Stimulated activated memory B cell treated with anti-CD40 and anti-IgM and Interleukin-4, amounts not matched to agents 10 μg/mL and 1 μg/mL and 100 μg/mL, for 72 hours (primary cell): ENCODE measurements around the gene CTSF.
"Not testable (repeated sequence)": the region's sequence is repeated elsewhere in the genome, so short reads cannot be mapped to it uniquely, and the experiment has no call there.

ENCODE experiments used
- ATAC-seq: fragments of 150-1000 bp; cut with Tn5 transposase; 2 replicates; pipeline ENCODE4 v1.10.0; 2021
- H3K27ac Mint-ChIP-seq: one replicate; pipeline ENCODE4 v1.8.0; 2022; ENCODE audit warnings: mild to moderate bottlenecking, mixed read lengths
- H3K27me3 Mint-ChIP-seq: one replicate; pipeline ENCODE4 v1.8.0; 2022; ENCODE audit warnings: mixed read lengths
- H3K36me3 Mint-ChIP-seq: one replicate; pipeline ENCODE4 v1.8.0; 2022; ENCODE audit warnings: mixed read lengths
- H3K4me1 Mint-ChIP-seq: one replicate; pipeline ENCODE4 v1.8.0; 2022; ENCODE audit warnings: mixed read lengths
- H3K4me3 Mint-ChIP-seq: one replicate; pipeline ENCODE4 v1.8.0; 2022; ENCODE audit warnings: mild to moderate bottlenecking, moderate library complexity, mixed read lengths
- H3K9me3 Mint-ChIP-seq: one replicate; pipeline ENCODE4 v1.8.0; 2022; ENCODE audit warnings: mixed read lengths

Gene CTSF

GRCh38 chr11:66595245-66595904, 27.0 kb upstream of the CTSF start:
- Mint-ChIP-seq H3K9me3 (no peaks in the 10 kb centered on the region), H3K4me1 (peaks cover 44% of the 10 kb centered on the region), H3K27me3 (no peaks in the 10 kb centered on the region), H3K4me3 (peak overlapping the region; percentile 59), H3K27ac (peak overlapping the region; percentile 71), H3K36me3 (peaks cover 2% of the 10 kb centered on the region)
- no peak for ATAC-seq

- Mint-ChIP-seq H3K27ac (peak overlapping the region; percentile 97), H3K4me1 (peaks cover 40% of the 10 kb centered on the region), H3K36me3 (no peaks in the 10 kb centered on the region), H3K27me3 (no peaks in the 10 kb centered on the region), H3K9me3 (no peaks in the 10 kb centered on the region), H3K4me3 (peak overlapping the region; percentile 100)
- no peak for ATAC-seq
These were observed 25.2 kb upstream of the CTSF start for GRCh38 chr11:66593650-66594049.

GRCh38 chr11:66593303-66593635, 24.9 kb upstream of the CTSF start:
- peak overlapping the region; percentile 97 for H3K27ac Mint-ChIP-seq
- no peaks in the 10 kb centered on the region for H3K36me3 Mint-ChIP-seq
- H3K9me3 Mint-ChIP-seq = no peaks in the 10 kb centered on the region
- no peaks in the 10 kb centered on the region for H3K27me3 Mint-ChIP-seq
- peak overlapping the region; percentile 100 for H3K4me3 Mint-ChIP-seq
- ATAC-seq = peak; percentile 1
- H3K4me1 Mint-ChIP-seq = peaks cover 40% of the 10 kb centered on the region

GRCh38 chr11:66592457-66593302, 24.3 kb upstream of the CTSF start, which contains the start of the genes CCDC87 and CCS:
TSS of gene CCDC87 (minus strand) at chr11:66593063. CDS start at chr11:66593015, 48 bp downstream.
TSS of gene CCS (plus strand) at chr11:66593185. CDS start at chr11:66593262, 77 bp downstream.
- no peaks in the 10 kb centered on the region for H3K27me3 Mint-ChIP-seq
- peak within 1 kb of the TSS; percentile 97 for H3K27ac Mint-ChIP-seq
- H3K4me1 Mint-ChIP-seq = peaks cover 40% of the 10 kb centered on the region
- no peaks in the 10 kb centered on the region for H3K9me3 Mint-ChIP-seq
- H3K4me3 Mint-ChIP-seq = peak within 1 kb of the TSS; percentile 100
- ATAC-seq = peak; percentile 98
- no peaks in the 10 kb centered on the region for H3K36me3 Mint-ChIP-seq

GRCh38 chr11:66591175-66591574, 22.8 kb upstream of the CTSF start:
- Mint-ChIP-seq H3K4me3 (no peak overlapping the region), H3K27ac (peak overlapping the region; percentile 97), H3K4me1 (peaks cover 40% of the 10 kb centered on the region), H3K36me3 (no peaks in the 10 kb centered on the region), H3K9me3 (no peaks in the 10 kb centered on the region), H3K27me3 (no peaks in the 10 kb centered on the region)
- ATAC-seq = no peak

GRCh38 chr11:66589996-66590675, 21.7 kb upstream of the CTSF start:
- no peak overlapping the region for H3K4me3 Mint-ChIP-seq
- no peak for ATAC-seq
- peaks cover 30% of the 10 kb centered on the region for H3K4me1 Mint-ChIP-seq
- H3K27me3 Mint-ChIP-seq = no peaks in the 10 kb centered on the region
- no peaks in the 10 kb centered on the region for H3K9me3 Mint-ChIP-seq
- H3K27ac Mint-ChIP-seq = no peak overlapping the region
- H3K36me3 Mint-ChIP-seq = no peaks in the 10 kb centered on the region

- not testable (repeated sequence) for H3K27me3 Mint-ChIP-seq, ATAC-seq, H3K4me3 Mint-ChIP-seq, H3K36me3 Mint-ChIP-seq, H3K9me3 Mint-ChIP-seq, H3K27ac Mint-ChIP-seq
- peaks cover 22% of the 10 kb centered on the region for H3K4me1 Mint-ChIP-seq
These were observed 20.9 kb upstream of the CTSF start for GRCh38 chr11:66589315-66589714.

GRCh38 chr11:66586136-66586535, 17.7 kb upstream of the CTSF start:
- Mint-ChIP-seq H3K4me1 (no peaks in the 10 kb centered on the region), H3K4me3 (no peak overlapping the region), H3K27ac (no peak overlapping the region), H3K9me3 (peaks cover 7% of the 10 kb centered on the region), H3K27me3 (no peaks in the 10 kb centered on the region), H3K36me3 (no peaks in the 10 kb centered on the region)
- ATAC-seq = no peak

GRCh38 chr11:66585447-66585846, 17.0 kb upstream of the CTSF start:
- H3K4me1 Mint-ChIP-seq, H3K27me3 Mint-ChIP-seq, H3K27ac Mint-ChIP-seq, H3K9me3 Mint-ChIP-seq, ATAC-seq, H3K4me3 Mint-ChIP-seq, H3K36me3 Mint-ChIP-seq: not testable (repeated sequence)

- not testable (repeated sequence) for H3K36me3 Mint-ChIP-seq, H3K9me3 Mint-ChIP-seq, H3K27ac Mint-ChIP-seq, H3K4me1 Mint-ChIP-seq, H3K27me3 Mint-ChIP-seq, H3K4me3 Mint-ChIP-seq, ATAC-seq
These were observed 14.2 kb upstream of the CTSF start for GRCh38 chr11:66582565-66583147.

GRCh38 chr11:66581261-66581660, 12.9 kb upstream of the CTSF start:
- Mint-ChIP-seq H3K27me3 (no peaks in the 10 kb centered on the region), H3K4me1 (peaks cover 7% of the 10 kb centered on the region), H3K36me3 (no peaks in the 10 kb centered on the region), H3K27ac (no peak overlapping the region), H3K9me3 (peaks cover 7% of the 10 kb centered on the region), H3K4me3 (no peak overlapping the region)
- ATAC-seq = no peak

GRCh38 chr11:66580803-66581202, 12.4 kb upstream of the CTSF start:
- Mint-ChIP-seq H3K36me3 (no peaks in the 10 kb centered on the region), H3K27ac (no peak overlapping the region), H3K27me3 (no peaks in the 10 kb centered on the region), H3K4me1 (peaks cover 7% of the 10 kb centered on the region), H3K9me3 (peaks cover 7% of the 10 kb centered on the region), H3K4me3 (no peak overlapping the region)
- ATAC-seq = no peak

- peak; percentile 74 for ATAC-seq
- H3K27ac Mint-ChIP-seq = no peak overlapping the region
- no peaks in the 10 kb centered on the region for H3K36me3 Mint-ChIP-seq
- no peak overlapping the region for H3K4me3 Mint-ChIP-seq
- H3K27me3 Mint-ChIP-seq = peaks cover 17% of the 10 kb centered on the region
- peaks cover 7% of the 10 kb centered on the region for H3K9me3 Mint-ChIP-seq
- H3K4me1 Mint-ChIP-seq = peaks cover 7% of the 10 kb centered on the region
These were observed 10.7 kb upstream of the CTSF start for GRCh38 chr11:66579017-66579606.

- no peaks in the 10 kb centered on the region for H3K36me3 Mint-ChIP-seq
- H3K4me3 Mint-ChIP-seq = no peak overlapping the region
- peaks cover 24% of the 10 kb centered on the region for H3K27me3 Mint-ChIP-seq
- ATAC-seq = no peak
- H3K4me1 Mint-ChIP-seq = peaks cover 21% of the 10 kb centered on the region
- H3K27ac Mint-ChIP-seq = no peak overlapping the region
- no peaks in the 10 kb centered on the region for H3K9me3 Mint-ChIP-seq
These were observed 2.4 kb upstream of the CTSF start for GRCh38 chr11:66570850-66571180.
